Activated CD4-positive, CD25-positive, alpha-beta regulatory T cell treated with anti-CD3 and anti-CD28 coated beads, Interleukin-2, amount 50 U/mL, for 16 hours (primary cell): ENCODE measurements around the gene FAT4.

ENCODE experiments used
- DNase-seq: peaks from one replicate; pipeline ENCODE4 v3.0.0-alpha.2; 2020; ENCODE audit warnings: low read depth, low spot score

Gene FAT4

GRCh38 chr4:125314676-125315575 is at the start of gene FAT4:
Gene FAT4, plus strand, starts transcription at chr4:125314955. Its CDS starts 1,457 bp downstream, at chr4:125316412.
- no peak for DNase-seq

- DNase-seq = no peak
Observed at GRCh38 chr4:125265846-125266245, 48.9 kb upstream of the FAT4 start.

- no peak for DNase-seq
Observed at GRCh38 chr4:125266901-125267604, 47.7 kb upstream of the FAT4 start.

- no peak for DNase-seq
Observed at GRCh38 chr4:125267630-125268029, 47.1 kb upstream of the FAT4 start.

GRCh38 chr4:125268068-125268755 is 46.5 kb upstream of the FAT4 start:
- DNase-seq = no peak

GRCh38 chr4:125276811-125277210 is 37.9 kb upstream of the FAT4 start:
- DNase-seq = no peak

- DNase-seq = no peak
Observed at GRCh38 chr4:125277790-125278189, 37.0 kb upstream of the FAT4 start.

GRCh38 chr4:125280892-125281403 is 33.8 kb upstream of the FAT4 start:
- DNase-seq = no peak

- DNase-seq = no peak
Observed at GRCh38 chr4:125283707-125284279, 31.0 kb upstream of the FAT4 start.

GRCh38 chr4:125297116-125297515 is 17.6 kb upstream of the FAT4 start:
- DNase-seq = no peak

GRCh38 chr4:125303058-125303457 is 11.7 kb upstream of the FAT4 start:
- no peak for DNase-seq

- DNase-seq = no peak
Observed at GRCh38 chr4:125303821-125304220, 10.9 kb upstream of the FAT4 start.

- DNase-seq = no peak
Observed at GRCh38 chr4:125306112-125306511, 8.6 kb upstream of the FAT4 start.

GRCh38 chr4:125306533-125306932 is 8.2 kb upstream of the FAT4 start:
- DNase-seq = no peak

- DNase-seq = no peak
Observed at GRCh38 chr4:125311503-125311902, 3.3 kb upstream of the FAT4 start.

GRCh38 chr4:125313497-125313896 is 1.3 kb upstream of the FAT4 start:
- DNase-seq = no peak

- no peak for DNase-seq
Observed at GRCh38 chr4:125313989-125314667, 627 bp upstream of the FAT4 start.

GRCh38 chr4:125315576-125316400 is 1.0 kb downstream of the FAT4 start:
- DNase-seq = no peak

GRCh38 chr4:125316401-125316790 is 1.6 kb downstream of the FAT4 start:
- DNase-seq = no peak
